Activated naive CD8-positive, alpha-beta T cell treated with anti-CD3 and anti-CD28 coated beads, Interleukin-2, amount 50 U/mL, for 16 hours (primary cell): Measurements from ENCODE around the gene DNAJC1.
"Not testable (repeated sequence)": the region's sequence is repeated elsewhere in the genome, so short reads cannot be mapped to it uniquely, and the experiment has no call there.

Experiments used
- DNase-seq: peaks from one replicate; pipeline ENCODE4 v3.0.0-alpha.2; 2020; ENCODE audit warnings: low read depth, low spot score

DNAJC1 gene

GRCh38 chr10:21830037-21830436 lies 173.5 kb downstream of the DNAJC1 start:
- no peak for DNase-seq

- no peak for DNase-seq
Measured at GRCh38 chr10:21827308-21827707, 176.2 kb downstream of the DNAJC1 start.

DNA sequence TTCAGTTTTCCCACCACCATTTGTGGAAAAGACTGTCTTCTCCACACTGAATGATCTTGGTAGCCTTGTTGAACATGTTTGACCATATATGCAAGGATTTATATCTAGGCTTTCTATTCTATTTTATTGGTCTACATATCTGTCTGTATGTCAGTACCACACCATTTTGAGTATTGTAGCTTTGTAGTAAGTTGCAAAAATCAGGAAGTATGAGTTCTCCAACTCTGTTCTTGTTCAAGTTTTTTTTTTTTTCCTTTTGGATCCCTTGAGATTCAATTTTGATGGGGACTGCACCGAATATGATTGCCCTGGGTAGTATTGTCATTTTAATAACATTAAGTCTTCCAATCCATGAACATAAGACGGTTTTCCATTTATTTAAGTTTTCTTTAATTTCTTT lies 176.8 kb downstream of the DNAJC1 start:
- DNase-seq = no peak

DNA sequence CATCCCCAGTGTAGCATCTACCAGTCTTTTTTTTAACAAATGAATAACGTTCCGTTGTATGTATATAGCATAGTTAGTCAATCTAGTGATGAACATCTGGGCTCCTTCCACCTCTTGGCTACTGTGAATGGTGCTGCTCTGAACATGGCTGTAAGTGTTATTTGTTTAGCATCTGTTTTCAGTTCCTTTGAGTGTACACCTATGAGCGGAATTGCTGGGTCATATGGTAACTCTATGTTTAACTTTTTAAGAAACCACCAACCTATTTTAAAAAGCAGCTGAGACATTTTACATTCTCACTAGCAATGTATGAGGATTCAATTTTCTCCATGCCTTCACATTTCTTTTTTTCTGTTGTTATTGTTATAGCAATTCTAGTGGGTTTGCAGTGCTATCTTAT lies 178.2 kb downstream of the DNAJC1 start:
- DNase-seq = no peak

DNA sequence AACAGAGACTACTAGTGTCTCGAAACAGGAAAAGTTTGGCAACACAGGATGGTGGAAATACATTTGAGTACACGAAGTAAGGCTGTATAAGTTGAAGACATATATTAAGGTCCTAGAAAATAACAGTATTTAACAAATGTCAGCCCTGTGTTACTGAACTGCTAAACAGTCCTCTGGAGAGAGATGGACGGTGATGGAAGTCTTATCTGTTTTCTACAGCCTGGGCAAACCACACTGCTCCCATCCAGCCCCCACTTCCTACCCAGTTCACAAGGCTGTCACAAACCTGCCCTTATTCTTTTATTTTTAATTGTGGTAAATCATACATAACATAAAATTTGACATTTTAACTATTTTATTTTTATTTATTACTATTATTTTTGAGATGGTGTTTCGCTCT lies 179.1 kb downstream of the DNAJC1 start:
- DNase-seq = no peak

DNA sequence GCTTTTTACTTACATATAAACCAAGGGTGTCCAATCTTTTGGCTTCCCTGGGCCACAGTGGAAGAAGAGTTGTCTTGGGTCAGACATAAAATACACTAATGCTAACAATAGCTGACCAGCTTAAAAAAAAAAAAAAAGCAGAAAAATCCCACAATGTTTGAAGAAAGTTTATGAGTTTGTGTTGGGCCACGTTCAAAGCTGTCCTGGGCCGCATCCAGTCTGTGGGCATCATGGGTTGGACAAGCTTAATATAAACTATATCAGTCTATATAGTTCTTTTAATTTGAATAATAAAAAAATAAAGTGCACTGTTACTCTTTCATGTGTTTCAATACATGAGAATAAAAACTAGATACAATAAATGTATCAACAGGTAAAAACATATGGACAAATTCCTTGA lies 179.9 kb downstream of the DNAJC1 start:
- DNase-seq = no peak

- DNase-seq = not testable (repeated sequence)
Measured at GRCh38 chr10:21822273-21822672, 181.3 kb downstream of the DNAJC1 start.

DNA sequence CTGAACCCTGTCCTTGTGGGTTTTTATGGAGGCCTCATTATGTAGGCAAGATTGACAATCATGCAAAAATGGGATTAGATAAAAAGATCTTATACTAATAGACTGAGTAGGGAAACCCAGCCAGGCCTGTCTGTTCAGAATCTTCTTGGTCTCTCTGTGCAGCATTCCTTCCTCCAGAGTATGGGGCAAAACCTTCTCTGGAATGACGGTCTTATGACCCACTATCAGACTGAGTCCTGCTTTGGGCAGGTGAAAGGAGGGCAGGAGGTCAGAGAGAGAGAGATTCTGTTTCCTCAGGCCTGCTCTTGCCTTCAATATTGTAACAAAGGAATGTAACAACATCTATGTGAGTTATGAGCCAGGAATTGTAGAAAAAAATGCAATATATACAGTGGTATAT lies 182.6 kb downstream of the DNAJC1 start:
- no peak for DNase-seq

DNA sequence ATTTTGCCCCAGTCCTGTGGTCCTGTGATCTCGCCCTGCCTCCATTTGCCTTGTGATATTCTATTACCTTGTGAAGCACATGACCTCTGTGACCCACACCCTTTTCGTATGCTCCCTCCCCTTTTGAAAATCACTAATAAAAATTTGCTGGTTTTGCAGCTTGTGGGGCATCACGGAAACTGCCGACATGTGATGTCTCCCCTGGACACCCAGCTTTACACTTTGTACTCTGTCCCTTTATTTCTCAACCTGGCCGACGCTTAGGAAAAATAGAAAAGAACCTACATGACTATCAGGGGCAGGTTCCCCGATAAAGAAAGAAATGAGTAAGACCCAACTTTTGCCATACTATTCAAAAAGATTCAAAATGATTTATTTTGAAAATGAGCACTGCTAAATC lies 185.1 kb downstream of the DNAJC1 start:
- not testable (repeated sequence) for DNase-seq

DNA sequence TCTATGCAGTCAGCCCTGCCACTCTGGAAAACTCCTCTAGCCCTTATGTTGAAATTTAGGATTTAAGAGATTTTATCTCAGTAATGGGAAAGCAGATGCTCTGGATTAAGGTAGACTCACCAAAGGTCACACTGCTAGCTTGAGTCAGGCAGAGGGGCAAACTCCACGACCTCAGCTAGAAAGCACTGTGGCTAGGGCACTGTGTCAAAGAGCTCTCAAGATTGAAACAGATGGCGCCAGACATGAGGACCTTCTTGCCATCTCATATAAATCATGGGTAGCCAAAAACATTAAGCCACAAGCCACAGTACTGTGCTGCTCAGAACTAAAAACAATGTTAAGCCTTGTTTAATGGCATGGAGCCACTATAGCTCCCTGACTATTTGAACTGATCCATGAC lies 188.7 kb downstream of the DNAJC1 start:
- DNase-seq = no peak

GRCh38 chr10:21813946-21814345 lies 189.6 kb downstream of the DNAJC1 start:
- no peak for DNase-seq

DNA sequence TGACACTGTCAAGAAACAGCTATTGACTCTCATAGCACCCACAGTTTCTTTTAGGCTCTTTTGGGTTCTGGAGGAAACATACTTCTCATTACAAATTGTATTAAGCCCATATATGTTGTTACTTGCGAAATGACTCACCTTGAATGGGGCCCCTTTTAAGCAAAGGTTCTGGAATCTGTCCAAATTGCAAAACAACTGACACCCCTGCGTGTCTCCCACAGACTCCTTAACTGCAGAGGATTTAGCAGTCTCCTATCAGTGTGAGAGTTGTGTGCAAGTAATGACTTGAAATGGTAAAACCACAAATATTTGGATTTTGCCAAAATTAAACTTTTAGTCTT lies 192.3 kb downstream of the DNAJC1 start:
- no peak for DNase-seq

DNA sequence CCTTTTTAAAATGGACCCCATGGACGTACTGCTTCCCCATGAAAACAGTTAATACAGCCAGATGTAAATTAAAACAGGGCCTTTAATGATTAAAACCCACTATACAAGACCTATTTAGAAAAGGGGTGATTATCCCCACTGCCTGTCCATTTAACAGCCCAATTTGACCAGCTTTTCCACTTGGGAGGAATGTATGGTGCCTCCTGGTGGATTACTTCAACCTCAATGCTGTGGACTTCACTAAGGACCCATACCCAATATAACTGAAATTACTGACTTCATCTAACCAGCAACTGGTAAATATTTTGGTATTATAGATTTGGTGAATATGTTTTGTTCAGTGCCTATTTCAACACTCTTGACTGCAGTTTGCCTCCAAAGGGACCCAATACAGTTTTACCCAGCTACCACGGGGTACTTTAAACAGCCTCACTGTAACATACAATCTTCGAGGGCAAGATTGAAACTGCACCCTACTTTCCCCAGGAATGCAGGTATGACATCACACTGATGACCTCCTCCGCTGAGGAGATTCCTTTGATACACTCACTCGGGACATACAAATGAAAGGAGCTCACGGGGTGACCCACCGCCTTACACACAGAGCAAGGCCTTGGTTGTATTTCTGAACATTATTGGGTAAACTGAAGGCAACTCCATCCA lies 192.8 kb downstream of the DNAJC1 start:
- DNase-seq = no peak

DNA sequence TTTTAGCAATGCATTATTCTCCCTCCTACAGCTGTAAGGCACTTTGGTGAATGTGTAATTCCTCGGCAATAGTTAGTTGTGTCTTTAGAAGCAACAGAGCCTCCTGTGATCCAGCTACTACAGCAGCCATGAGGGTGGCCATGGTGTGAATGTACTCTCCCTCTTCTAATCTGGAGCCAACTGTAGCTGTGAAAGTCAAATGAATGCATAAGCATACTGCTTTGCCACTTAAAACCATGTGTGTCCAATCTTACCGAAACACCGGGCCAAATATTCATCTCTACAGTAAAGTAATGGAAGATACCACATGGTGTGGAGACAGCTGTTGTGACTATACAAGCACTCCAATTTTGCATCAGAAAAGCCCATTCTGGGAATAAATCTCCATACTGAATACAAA lies 195.0 kb downstream of the DNAJC1 start:
- no peak for DNase-seq

- DNase-seq = no peak
Measured at GRCh38 chr10:21807180-21807579, 196.3 kb downstream of the DNAJC1 start.

- DNase-seq = no peak
Measured at GRCh38 chr10:21803374-21803773, 200.2 kb downstream of the DNAJC1 start.

- DNase-seq = no peak
Measured at GRCh38 chr10:21801609-21802008, 201.9 kb downstream of the DNAJC1 start.

DNA sequence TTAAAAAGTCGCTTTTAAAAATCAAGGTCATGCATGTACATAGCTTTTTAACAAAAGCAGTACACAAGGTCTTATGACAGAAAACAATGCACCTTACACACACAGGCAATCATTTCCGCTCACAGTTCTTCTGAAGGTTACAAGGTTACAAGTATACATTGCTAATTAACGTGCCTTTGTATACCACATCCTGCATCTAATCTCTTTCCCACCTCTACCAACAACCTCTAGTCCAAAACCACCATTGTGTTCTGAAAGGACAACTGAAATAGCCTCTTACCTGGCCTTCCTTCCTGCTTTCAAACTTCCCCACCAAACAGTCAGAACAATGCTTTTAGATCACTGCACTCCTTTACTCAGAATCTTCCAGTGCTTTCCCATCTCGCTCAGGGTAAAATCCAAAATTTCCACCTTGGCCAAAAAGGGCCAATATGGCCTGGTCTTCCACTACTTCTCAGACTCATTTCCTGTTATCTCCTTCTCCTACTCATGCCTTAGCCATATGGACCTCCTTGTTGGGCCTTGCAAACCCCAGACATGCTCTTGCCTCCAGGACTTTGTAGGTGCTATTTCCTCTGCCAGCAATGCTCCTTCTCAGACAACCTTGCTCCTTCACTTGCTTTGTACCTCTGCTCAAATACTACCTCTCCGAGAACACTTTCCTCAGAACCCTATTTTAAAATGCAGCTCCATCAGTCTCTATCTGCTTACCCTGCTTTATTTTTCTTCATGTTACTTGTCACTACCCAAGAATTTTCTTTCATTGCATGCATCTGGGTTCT lies 205.4 kb downstream of the DNAJC1 start:
- DNase-seq = no peak

DNA sequence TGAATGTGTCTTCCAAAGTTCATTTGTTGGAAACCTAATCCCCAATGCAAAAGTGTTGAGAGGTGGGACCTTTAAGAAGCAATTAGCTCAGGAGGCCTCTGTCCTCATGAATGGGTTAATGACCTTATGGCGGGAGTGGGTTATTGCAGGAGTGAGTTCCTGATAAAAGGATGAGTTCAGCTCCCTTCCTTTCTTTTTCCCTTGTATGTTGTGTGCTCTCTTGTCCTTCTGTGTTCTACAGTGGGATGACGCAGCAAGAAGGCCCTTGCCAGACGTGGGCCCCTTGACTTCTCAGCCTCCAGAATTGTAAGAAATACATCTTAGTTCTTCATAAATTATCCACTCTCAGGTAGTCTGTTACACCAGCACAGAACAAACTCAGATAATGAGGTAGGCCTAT lies 206.0 kb downstream of the DNAJC1 start:
- no peak for DNase-seq

DNA sequence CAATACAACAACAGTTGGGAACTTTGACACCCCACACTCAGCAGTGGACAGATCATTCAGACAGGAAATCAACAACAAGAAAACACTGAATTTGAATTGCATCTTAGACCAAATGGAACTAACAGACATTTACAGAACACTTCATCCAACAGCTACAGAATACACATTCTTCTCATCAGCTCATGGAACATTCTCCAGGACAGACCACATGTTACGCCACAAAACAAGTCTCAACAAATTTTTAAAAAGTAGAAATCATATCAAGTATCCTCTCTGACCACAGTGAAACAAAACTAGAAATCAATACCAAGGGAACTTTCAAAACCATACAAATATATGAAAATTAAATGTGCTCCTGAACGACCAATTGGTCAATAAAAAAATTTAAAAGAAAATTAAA lies 212.3 kb downstream of the DNAJC1 start:
- no peak for DNase-seq

GRCh38 chr10:21776883-21777282 lies 226.6 kb downstream of the DNAJC1 start:
- no peak for DNase-seq

- no peak for DNase-seq
Measured at GRCh38 chr10:21771219-21771618, 232.3 kb downstream of the DNAJC1 start.

- DNase-seq = no peak
Measured at GRCh38 chr10:21769041-21769440, 234.5 kb downstream of the DNAJC1 start.
